A549 (cell line): ENCODE data around the gene RNF8. TPM values are rescaled to one million over a fixed set of nuclear protein-coding genes. Genes with fewer than 3 reads are reported as not detected.

Experiments
- ATAC-seq, 2 experiments: fragments of 200-7000 bp in 1 of 2; fragments of >200 bp in 1 of 2; cut with Nextera tagmentation in 1 of 2; cut with Tn5 transposase in 1 of 2; 3 replicates each; pipeline versions ENCODE4 v1.8.0 to v1.9.1; 2018 to 2020; ENCODE audit warnings: mild to moderate bottlenecking in 1 of 2, moderate library complexity in 1 of 2
- CTCF ChIA-PET: fragments of 300-600 bp; sonication (Branson Sonifier 250); formaldehyde crosslinking; extraction: SDS; loops from one replicate; lab custom pipeline; 2021; ENCODE audit warnings: antibody characterized with exemption, inconsistent platforms; lab: Yijun Ruan, JAX
- POLR2A ChIA-PET: fragments of 350-600 bp; formaldehyde crosslinking; extraction: SDS; loops from one replicate; lab custom pipeline; 2021; ENCODE audit warnings: antibody characterized with exemption, inconsistent platforms; lab: Yijun Ruan, JAX
- DNase-seq, 2 experiments: peaks; one replicate each; pipeline versions ENCODE4 v3.0.0 to v3.0.0-alpha.2; 2011 to 2016; ENCODE audit warnings: low read depth in 1 of 2, low spot score in 1 of 2
- FAIRE-seq: peaks from 2 replicates; lab custom pipeline; 2011; peaks lifted over from hg19 to GRCh38; lab: Jason Lieb, UNC
- H3K27ac ChIP-seq, 2 experiments: fragments of >200 bp; sonication (Bioruptor Twin); formaldehyde crosslinking; 3 replicates each; pipeline ENCODE4 v1.5.1; 2016 to 2017
- H3K4me1 ChIP-seq: fragments of >200 bp; sonication (Bioruptor Twin); formaldehyde crosslinking; 3 replicates; pipeline ENCODE4 v1.6.1; 2016
- H3K4me2 ChIP-seq: fragments of >200 bp; sonication (Bioruptor Twin); formaldehyde crosslinking; 3 replicates; pipeline ENCODE4 v1.6.1; 2016
- H3K4me3 ChIP-seq: fragments of >200 bp; sonication (Bioruptor Twin); formaldehyde crosslinking; 3 replicates; pipeline ENCODE4 v1.5.1; 2016
- H3K9me3 ChIP-seq: fragments of >200 bp; sonication (Bioruptor Twin); formaldehyde crosslinking; 3 replicates; pipeline ENCODE4 v1.6.1; 2016
- BHLHE40 ChIP-seq: IDR thresholded peaks from 2 replicates; pipeline ENCODE4 v1.6.1; 2012; ENCODE audit warnings: low read depth, low read length, inconsistent platforms
- CBX2 ChIP-seq: fragments of 200-600 bp; sonication (generic); IDR thresholded peaks from 2 replicates; pipeline ENCODE4 v1.6.1; 2016; ENCODE audit warnings: low read depth, mild to moderate bottlenecking, borderline replicate concordance
- CHD4 ChIP-seq: fragments of 200-600 bp; sonication (generic); IDR thresholded peaks from 2 replicates; pipeline ENCODE4 v1.6.1; 2016; ENCODE audit warnings: antibody characterized with exemption, mild to moderate bottlenecking, borderline replicate concordance
- EHMT2 ChIP-seq: fragments of 200-600 bp; sonication (generic); IDR thresholded peaks from 2 replicates; pipeline ENCODE4 v1.6.1; 2016; ENCODE audit warnings: antibody characterized with exemption, low read depth, mild to moderate bottlenecking, moderate library complexity
- EP300 ChIP-seq, 2 experiments: fragments of >200 bp; sonication (Bioruptor Twin); formaldehyde crosslinking; IDR thresholded peaks; 2 replicates in 1 of 2; 3 replicates in 1 of 2; pipeline ENCODE4 v1.6.1; 2016 to 2017
- ESRRA ChIP-seq: fragments of 150-350 bp; IDR thresholded peaks from 2 replicates; pipeline ENCODE4 v1.6.1; 2014; ENCODE audit warnings: mild to moderate bottlenecking, low read length, borderline replicate concordance
- FOSB ChIP-seq: fragments of 250-450 bp; sonication (Bioruptor Pico); IDR thresholded peaks from 2 replicates; pipeline ENCODE4 v1.5.0; 2020; ENCODE audit warnings: mild to moderate bottlenecking, moderate library complexity
- FOXS1 ChIP-seq: fragments of 250-450 bp; sonication (Bioruptor Pico); IDR thresholded peaks from 2 replicates; pipeline ENCODE4 v1.5.0; 2020; ENCODE audit warnings: mild to moderate bottlenecking, moderate library complexity
- HOXB13 ChIP-seq: fragments of 250-450 bp; sonication (Bioruptor Pico); IDR thresholded peaks from 2 replicates; pipeline ENCODE4 v1.5.0; 2020; ENCODE audit warnings: low read depth, mild to moderate bottlenecking, moderate library complexity
- HOXB5 ChIP-seq: fragments of 250-450 bp; sonication (Bioruptor Pico); IDR thresholded peaks from 2 replicates; pipeline ENCODE4 v1.5.0; 2020; ENCODE audit warnings: mild to moderate bottlenecking, moderate library complexity
- KDM1A ChIP-seq: fragments of 200-600 bp; sonication (generic); IDR thresholded peaks from 2 replicates; pipeline ENCODE4 v1.6.1; 2016; ENCODE audit warnings: low read depth, mild to moderate bottlenecking
- RNF2 ChIP-seq: fragments of 200-600 bp; sonication (generic); IDR thresholded peaks from 2 replicates; pipeline ENCODE4 v1.6.1; 2016; ENCODE audit warnings: low read depth, mild to moderate bottlenecking, antibody characterized with exemption, moderate library complexity, borderline replicate concordance
- TFCP2L1 ChIP-seq: fragments of 250-450 bp; sonication (Bioruptor Pico); IDR thresholded peaks from 2 replicates; pipeline ENCODE4 v1.5.0; 2021; ENCODE audit warnings: mild to moderate bottlenecking
- TP53 ChIP-seq: fragments of 250-450 bp; sonication (Bioruptor Pico); IDR thresholded peaks from 2 replicates; pipeline ENCODE4 v1.5.0; 2021; ENCODE audit warnings: mild to moderate bottlenecking, moderate library complexity
- WGBS: methylation state at CpG from one replicate; pipeline ENCODE4 v1.1.6; 2017; ENCODE audit errors: missing lambda C conversion rate; 5-methylcytosine and 5-hydroxymethylcytosine counted together
- polyA plus RNA-seq, 4 experiments: library from polyadenylated mRNA; depleted of rRNA in 3 of 4; stranded (reverse); fragments of >200 nt; fragmentation: RNase III in 1 of 4; extraction: RNeasy Plus Mini Kit Qiagen cat#74134 plus additional on column Dnase treatment in 1 of 4; gene quantifications; 2 replicates in 3 of 4; 3 replicates in 1 of 4; pipeline ENCODE4 v1.2.3, GENCODE V29; 2011 to 2017
- TF ChIP-seq, protein P1 (sequence below): IDR thresholded peaks from 2 replicates; pipeline ENCODE4 v1.6.1; 2012; ENCODE audit warnings: low read depth, borderline replicate concordance
- TF ChIP-seq, protein P2 (sequence below): fragments of >200 bp; sonication (Bioruptor Twin); formaldehyde crosslinking; IDR thresholded peaks from 2 replicates; pipeline ENCODE4 v1.6.1; 2016
- TF ChIP-seq, protein P3 (sequence below): fragments of 150-350 bp; IDR thresholded peaks from 2 replicates; pipeline ENCODE4 v1.6.1; 2014; ENCODE audit warnings: low read depth, mild to moderate bottlenecking, low read length
- TF ChIP-seq, protein P4 (sequence below): fragments of >200 bp; sonication (Bioruptor Twin); formaldehyde crosslinking; IDR thresholded peaks from 3 replicates; pipeline ENCODE4 v1.5.1; 2016

Gene RNF8
- polyA plus RNA-seq, 2 of the 4 experiments (the other 2 are of a cell fraction) = 21.4 to 22.0 TPM

DNA sequence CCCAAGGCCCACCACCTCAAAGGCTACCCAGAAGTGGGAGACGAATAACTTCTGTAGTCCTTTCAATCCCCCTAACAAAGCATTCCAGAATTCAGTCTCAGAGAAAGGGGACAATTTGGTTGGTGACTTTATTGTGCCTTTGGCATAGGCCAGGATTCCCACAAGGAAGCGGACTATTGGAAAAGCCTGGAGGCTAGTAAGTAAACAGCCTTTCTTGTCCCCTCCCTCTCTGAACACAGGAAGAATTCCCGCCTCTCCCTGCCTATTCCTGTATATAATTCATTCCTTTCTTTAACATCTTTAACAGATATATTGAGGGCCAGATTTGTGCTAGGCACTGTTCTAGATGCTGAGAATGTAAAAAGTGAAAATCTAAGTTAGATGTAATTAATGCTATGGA lies 36.1 kb downstream of the RNF8 start:
- POLR2A ChIA-PET = no interaction called here
- H3K27ac ChIP-seq = no peak overlapping the region
- no peak overlapping the region for H3K4me3 ChIP-seq
- ATAC-seq (no peak), DNase-seq (no peak), FAIRE-seq (no peak)
- TF ChIP-seq HOXB13 = no peak
- TF ChIP-seq HOXB5 (CRISPR knock-in tag) = no peak
- TF ChIP-seq RNF2 = no peak
- no peak for TF ChIP-seq FOXS1
- TF ChIP-seq FOSB (CRISPR knock-in tag) = no peak
- TF ChIP-seq, protein P1, sequence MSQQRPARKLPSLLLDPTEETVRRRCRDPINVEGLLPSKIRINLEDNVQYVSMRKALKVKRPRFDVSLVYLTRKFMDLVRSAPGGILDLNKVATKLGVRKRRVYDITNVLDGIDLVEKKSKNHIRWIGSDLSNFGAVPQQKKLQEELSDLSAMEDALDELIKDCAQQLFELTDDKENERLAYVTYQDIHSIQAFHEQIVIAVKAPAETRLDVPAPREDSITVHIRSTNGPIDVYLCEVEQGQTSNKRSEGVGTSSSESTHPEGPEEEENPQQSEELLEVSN = no peak
- TF ChIP-seq, protein P2, sequence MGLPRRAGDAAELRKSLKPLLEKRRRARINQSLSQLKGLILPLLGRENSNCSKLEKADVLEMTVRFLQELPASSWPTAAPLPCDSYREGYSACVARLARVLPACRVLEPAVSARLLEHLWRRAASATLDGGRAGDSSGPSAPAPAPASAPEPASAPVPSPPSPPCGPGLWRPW = no peak
- CTCF ChIA-PET = no interaction called here
- WGBS = 90% methylated on average over 3 of the region's 3 CpGs
- H3K9me3 ChIP-seq = no peaks in the 10 kb centered on the region
- no peak overlapping the region for H3K4me2 ChIP-seq
- no peaks in the 10 kb centered on the region for H3K4me1 ChIP-seq

DNA sequence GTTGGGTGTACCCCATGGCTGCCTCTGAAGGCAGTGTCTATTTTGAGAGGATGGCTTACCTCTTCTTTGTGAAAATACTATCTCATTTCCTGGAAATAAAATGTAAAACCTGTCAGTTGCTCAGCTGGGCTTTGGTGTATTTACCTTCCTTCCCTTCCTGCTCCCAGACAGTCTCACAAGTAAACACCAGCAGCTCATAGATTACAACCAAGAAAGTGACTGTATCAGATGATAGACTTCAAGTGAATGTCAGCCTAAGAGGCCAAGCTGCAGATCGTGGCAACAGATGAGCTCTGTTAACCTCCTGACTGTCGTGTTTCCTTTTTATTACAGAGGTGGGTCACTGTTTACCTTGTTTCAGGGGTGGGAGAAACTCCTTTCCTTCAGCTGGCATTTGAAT lies 37.3 kb downstream of the RNF8 start:
- Histone ChIP-seq H3K4me2 (no peak overlapping the region), H3K27ac (no peak overlapping the region), H3K4me1 (no peaks in the 10 kb centered on the region), H3K4me3 (no peak overlapping the region), H3K9me3 (no peaks in the 10 kb centered on the region)
- ATAC-seq (no peak), DNase-seq (no peak), FAIRE-seq (no peak)
- POLR2A ChIA-PET = no interaction called here
- WGBS = 69% methylated on average over 2 of the region's 2 CpGs
- no peak for TF ChIP-seq BHLHE40
- TF ChIP-seq EHMT2 = no peak
- TF ChIP-seq CBX2 = no peak
- no peak for TF ChIP-seq TP53 (CRISPR knock-in tag)
- no peak for TF ChIP-seq TFCP2L1 (CRISPR knock-in tag)
- TF ChIP-seq CHD4 = no peak
- no peak for TF ChIP-seq RNF2
- no peak for TF ChIP-seq KDM1A
- TF ChIP-seq, protein P3, sequence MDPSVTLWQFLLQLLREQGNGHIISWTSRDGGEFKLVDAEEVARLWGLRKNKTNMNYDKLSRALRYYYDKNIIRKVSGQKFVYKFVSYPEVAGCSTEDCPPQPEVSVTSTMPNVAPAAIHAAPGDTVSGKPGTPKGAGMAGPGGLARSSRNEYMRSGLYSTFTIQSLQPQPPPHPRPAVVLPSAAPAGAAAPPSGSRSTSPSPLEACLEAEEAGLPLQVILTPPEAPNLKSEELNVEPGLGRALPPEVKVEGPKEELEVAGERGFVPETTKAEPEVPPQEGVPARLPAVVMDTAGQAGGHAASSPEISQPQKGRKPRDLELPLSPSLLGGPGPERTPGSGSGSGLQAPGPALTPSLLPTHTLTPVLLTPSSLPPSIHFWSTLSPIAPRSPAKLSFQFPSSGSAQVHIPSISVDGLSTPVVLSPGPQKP = no peak
- TF ChIP-seq EP300 (IDR thresholded peaks at IDR 0.05) = no peak
- TF ChIP-seq, protein P4, sequence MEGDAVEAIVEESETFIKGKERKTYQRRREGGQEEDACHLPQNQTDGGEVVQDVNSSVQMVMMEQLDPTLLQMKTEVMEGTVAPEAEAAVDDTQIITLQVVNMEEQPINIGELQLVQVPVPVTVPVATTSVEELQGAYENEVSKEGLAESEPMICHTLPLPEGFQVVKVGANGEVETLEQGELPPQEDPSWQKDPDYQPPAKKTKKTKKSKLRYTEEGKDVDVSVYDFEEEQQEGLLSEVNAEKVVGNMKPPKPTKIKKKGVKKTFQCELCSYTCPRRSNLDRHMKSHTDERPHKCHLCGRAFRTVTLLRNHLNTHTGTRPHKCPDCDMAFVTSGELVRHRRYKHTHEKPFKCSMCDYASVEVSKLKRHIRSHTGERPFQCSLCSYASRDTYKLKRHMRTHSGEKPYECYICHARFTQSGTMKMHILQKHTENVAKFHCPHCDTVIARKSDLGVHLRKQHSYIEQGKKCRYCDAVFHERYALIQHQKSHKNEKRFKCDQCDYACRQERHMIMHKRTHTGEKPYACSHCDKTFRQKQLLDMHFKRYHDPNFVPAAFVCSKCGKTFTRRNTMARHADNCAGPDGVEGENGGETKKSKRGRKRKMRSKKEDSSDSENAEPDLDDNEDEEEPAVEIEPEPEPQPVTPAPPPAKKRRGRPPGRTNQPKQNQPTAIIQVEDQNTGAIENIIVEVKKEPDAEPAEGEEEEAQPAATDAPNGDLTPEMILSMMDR = no peak
- no peak for TF ChIP-seq HOXB5 (CRISPR knock-in tag)
- CTCF ChIA-PET = no interaction called here

DNA sequence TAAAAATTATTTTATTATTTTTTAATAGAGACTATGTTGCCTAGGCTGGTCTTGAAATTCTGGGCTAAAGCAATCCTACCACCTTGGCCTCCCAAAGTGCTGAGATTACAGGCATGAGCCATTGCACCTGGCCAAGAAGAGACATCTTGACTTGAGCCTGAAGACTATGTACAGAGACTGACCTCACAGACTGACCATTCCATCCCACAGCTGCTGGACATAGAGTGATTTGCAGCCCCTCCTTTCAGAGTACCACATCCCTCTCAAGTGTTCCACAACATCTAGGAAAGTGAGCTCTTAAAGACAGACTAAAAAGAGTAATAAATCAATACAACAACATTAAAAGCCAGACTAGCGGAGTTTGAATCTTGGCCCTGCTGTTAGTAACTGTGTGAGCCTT lies 39.0 kb downstream of the RNF8 start:
- Histone ChIP-seq H3K4me3 (no peak overlapping the region), H3K27ac (no peak overlapping the region), H3K4me1 (no peaks in the 10 kb centered on the region), H3K9me3 (no peaks in the 10 kb centered on the region), H3K4me2 (no peak overlapping the region)
- ChIA-PET CTCF (interaction anchor here (1.0 kb wide), 1 partner anchor 19 kb away, joined by 3 read pairs; no protein-coding TSS in a partner anchor), POLR2A (no interaction called here)
- TF ChIP-seq, protein P4 = no peak
- TF ChIP-seq ESRRA = no peak
- TF ChIP-seq TP53 (CRISPR knock-in tag) = no peak
- DNase-seq = no peak
- no peak for FAIRE-seq
- 92% methylated on average over 1 of the region's 1 CpG for WGBS
- ATAC-seq = no peak
